DND-41 (cell line): ENCODE measurements around the gene ZNF280A.

Experiments
- EZH2 ChIP-seq: IDR thresholded peaks from 3 replicates; pipeline ENCODE4 v1.6.1; 2012; ENCODE audit warnings: borderline replicate concordance, low read depth, mild to moderate bottlenecking, moderate library complexity, low read length, inconsistent platforms; ENCODE audit not compliant: severe bottlenecking
- TF ChIP-seq, protein P1 (sequence below): IDR thresholded peaks from 2 replicates; pipeline ENCODE4 v1.5.1; 2012; ENCODE audit warnings: borderline replicate concordance, low read length, moderate library complexity, mild to moderate bottlenecking; ENCODE audit not compliant: poor library complexity, severe bottlenecking; ENCODE audit errors: extremely low read depth

DNA sequence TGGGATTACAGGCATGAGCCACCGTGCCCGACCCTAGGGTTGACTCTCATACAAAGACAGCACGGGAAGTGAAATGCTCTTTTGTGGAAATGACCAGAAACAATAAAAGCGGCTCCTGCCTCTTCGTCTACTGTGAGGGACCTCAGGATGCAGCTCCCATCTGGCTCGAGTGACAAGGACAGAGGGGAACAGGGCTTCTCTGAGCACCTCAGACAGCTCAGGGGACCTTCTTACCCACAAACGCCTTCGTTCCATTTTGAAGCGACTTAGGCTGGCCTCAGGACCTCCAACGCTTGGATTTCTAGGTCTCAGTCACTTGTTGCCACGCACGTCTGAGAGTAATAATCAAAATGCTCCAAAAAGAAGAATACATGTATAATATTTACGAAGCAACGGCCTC lies 36.5 kb upstream of the ZNF280A start:
- no peak for TF ChIP-seq EZH2
- TF ChIP-seq, protein P1, sequence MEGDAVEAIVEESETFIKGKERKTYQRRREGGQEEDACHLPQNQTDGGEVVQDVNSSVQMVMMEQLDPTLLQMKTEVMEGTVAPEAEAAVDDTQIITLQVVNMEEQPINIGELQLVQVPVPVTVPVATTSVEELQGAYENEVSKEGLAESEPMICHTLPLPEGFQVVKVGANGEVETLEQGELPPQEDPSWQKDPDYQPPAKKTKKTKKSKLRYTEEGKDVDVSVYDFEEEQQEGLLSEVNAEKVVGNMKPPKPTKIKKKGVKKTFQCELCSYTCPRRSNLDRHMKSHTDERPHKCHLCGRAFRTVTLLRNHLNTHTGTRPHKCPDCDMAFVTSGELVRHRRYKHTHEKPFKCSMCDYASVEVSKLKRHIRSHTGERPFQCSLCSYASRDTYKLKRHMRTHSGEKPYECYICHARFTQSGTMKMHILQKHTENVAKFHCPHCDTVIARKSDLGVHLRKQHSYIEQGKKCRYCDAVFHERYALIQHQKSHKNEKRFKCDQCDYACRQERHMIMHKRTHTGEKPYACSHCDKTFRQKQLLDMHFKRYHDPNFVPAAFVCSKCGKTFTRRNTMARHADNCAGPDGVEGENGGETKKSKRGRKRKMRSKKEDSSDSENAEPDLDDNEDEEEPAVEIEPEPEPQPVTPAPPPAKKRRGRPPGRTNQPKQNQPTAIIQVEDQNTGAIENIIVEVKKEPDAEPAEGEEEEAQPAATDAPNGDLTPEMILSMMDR: no peak
